GM12878 (cell line): ENCODE measurements around the gene IDH3A. TPM values are rescaled to one million over a fixed set of nuclear protein-coding genes. Genes with fewer than 3 reads are reported as not detected.

Source experiments
- ATAC-seq: fragments of 200-7000 bp; cut with Tn5 transposase; 3 replicates; pipeline ENCODE4 v1.9.1; 2020; ENCODE audit warnings: mild to moderate bottlenecking, moderate library complexity
- BruUV-seq: library from RNA; stranded (reverse); fragments of 400-500 nt; replicated peaks from 2 replicates; lab custom pipeline; 2021; lab: Mats Ljungman, UMichigan
- CTCF ChIA-PET: fragments of 300-600 bp; sonication (Branson Sonifier 250); formaldehyde crosslinking; extraction: SDS; loops from one replicate; lab custom pipeline; 2021; ENCODE audit warnings: inconsistent platforms; lab: Yijun Ruan, JAX
- POLR2A ChIA-PET: fragments of 350-600 bp; formaldehyde crosslinking; extraction: SDS; loops from one replicate; lab custom pipeline; 2021; ENCODE audit warnings: inconsistent platforms; lab: Charles Lee
- RAD21 ChIA-PET: fragments of 300-600 bp; sonication (Branson Sonifier 250); formaldehyde crosslinking; loops from one replicate; lab custom pipeline; 2023; ENCODE audit warnings: antibody characterized with exemption; ENCODE audit not compliant: unreplicated experiment; lab: Charles Lee
- SMC1A ChIA-PET: fragments of 300-600 bp; sonication (Branson Sonifier 250); formaldehyde crosslinking; loops from one replicate; lab custom pipeline; 2023; ENCODE audit not compliant: unreplicated experiment, uncharacterized antibody; lab: Charles Lee
- DNase-seq: peaks from one replicate; pipeline ENCODE4 v3.0.0-alpha.2; 2011; ENCODE audit warnings: low read depth, low spot score
- FAIRE-seq: peaks from 3 replicates; lab custom pipeline; 2011; peaks lifted over from hg19 to GRCh38; lab: Jason Lieb, UNC
- H2AFZ ChIP-seq: 2 replicates; pipeline ENCODE4 v1.6.0; 2011; ENCODE audit warnings: low read depth, low read length, control low read depth; ENCODE audit not compliant: control insufficient read depth
- H3K27ac ChIP-seq: 2 replicates; pipeline ENCODE4 v1.5.1; 2011; ENCODE audit warnings: control low read depth; ENCODE audit not compliant: control insufficient read depth, insufficient read depth
- H3K27me3 ChIP-seq, 2 experiments: replicated peaks in 1 of 2; 2 replicates each; pipeline versions ENCODE4 v1.6.0 to v1.6.1; 2011; ENCODE audit warnings: low read length in 1 of 2; ENCODE audit not compliant: control insufficient read depth in 2 of 2, insufficient read depth in 2 of 2
- H3K36me3 ChIP-seq, 2 experiments: 2 replicates each; pipeline ENCODE4 v1.5.1; 2011; ENCODE audit warnings: low read length in 1 of 2; ENCODE audit not compliant: control insufficient read depth in 2 of 2, insufficient read depth in 2 of 2
- H3K4me1 ChIP-seq: 2 replicates; pipeline ENCODE4 v1.6.1; 2011; ENCODE audit warnings: mild to moderate bottlenecking, low read length, moderate library complexity, mixed read lengths; ENCODE audit not compliant: control insufficient read depth, insufficient read depth
- H3K4me2 ChIP-seq: 2 replicates; pipeline ENCODE4 v1.6.0; 2011; ENCODE audit warnings: control low read depth; ENCODE audit not compliant: control insufficient read depth, insufficient read depth
- H3K4me3 ChIP-seq: fragments of 200-600 bp; sonication (generic); 2 replicates; pipeline ENCODE4 v1.5.1; 2016
- H3K79me2 ChIP-seq: 2 replicates; pipeline ENCODE4 v1.6.0; 2011; ENCODE audit warnings: low read length; ENCODE audit not compliant: control insufficient read depth, insufficient read depth
- H3K9ac ChIP-seq: 2 replicates; pipeline ENCODE4 v1.8.0; 2011; ENCODE audit warnings: low read length, control low read depth, mixed read lengths; ENCODE audit not compliant: control insufficient read depth, insufficient read depth
- H3K9me3 ChIP-seq: replicated peaks from 3 replicates; pipeline ENCODE4 v1.5.1; 2011; ENCODE audit warnings: mild to moderate bottlenecking, low read length; ENCODE audit not compliant: control insufficient read depth, insufficient read depth
- H4K20me1 ChIP-seq: 2 replicates; pipeline ENCODE4 v1.6.0; 2011; ENCODE audit not compliant: control insufficient read depth, insufficient read depth
- PKNOX1 ChIP-seq: fragments of 450-650 bp; IDR thresholded peaks from 2 replicates; pipeline ENCODE4 v1.6.1; 2016; ENCODE audit warnings: mild to moderate bottlenecking
- POLR2AphosphoS5 ChIP-seq: IDR thresholded peaks from 2 replicates; pipeline ENCODE4 v1.6.1; 2011; ENCODE audit warnings: mild to moderate bottlenecking, low read length, inconsistent platforms
- ZBTB33 ChIP-seq: fragments of 450-650 bp; IDR thresholded peaks from 2 replicates; pipeline ENCODE4 v1.6.1; 2017; ENCODE audit warnings: mild to moderate bottlenecking
- WGBS: methylation state at CpG from one replicate; pipeline ENCODE4 v1.1.6; 2016; ENCODE audit warnings: low lambda C conversion rate; ENCODE audit not compliant: insufficient replicate concordance, insufficient coverage; ENCODE audit errors: missing lambda C conversion rate; 5-methylcytosine and 5-hydroxymethylcytosine counted together
- in situ Hi-C: fragments of 300-500 bp; cut with MboI; formaldehyde crosslinking; loops from 9 replicates; pipeline ENCODE4 v1.14.3; 2018; ENCODE audit warnings: mixed read lengths
- intact Hi-C: fragments of 100-400 bp; cut with micrococcal nuclease; formaldehyde crosslinking; loops from one replicate; pipeline ENCODE4 v1.14.2; 2022; ENCODE audit not compliant: unreplicated experiment
- polyA plus RNA-seq, 11 experiments: library from polyadenylated mRNA; depleted of rRNA in 4 of 11; unstranded in 6 of 11; stranded (reverse) in 5 of 11; fragments of >200 nt; fragmentation: Nextera tagmentation in 4 of 11; fragmentation: Illumina TruSeq in 1 of 11; extraction: Ambion mirVana in 4 of 11; extraction: Trizol in 1 of 11; gene quantifications; 1 replicate in 1 of 11; 2 replicates in 10 of 11; pipeline versions ENCODE4 v1.2.1 to v1.2.3, GENCODE V29; 2011 to 2016; ENCODE audit warnings: inconsistent platforms in 2 of 11, missing spikeins in 2 of 11, low read depth in 1 of 11
- total RNA-seq, 4 experiments: library from RNA; depleted of rRNA in 3 of 4; stranded (reverse); fragments of >200 nt in 3 of 4; fragmentation: Illumina TruSeq in 1 of 4; extraction: Trizol in 1 of 4; gene quantifications; 2 replicates each; pipeline versions ENCODE4 v1.2.1 to v1.2.3, GENCODE V29; 2013 to 2021

Gene IDH3A
- total and polyA plus RNA-seq, 10 of the 15 experiments (the other 5 are each of a cell fraction or from before 2014, with no cell fraction given), result 83.9 to 254 (median 195) TPM

GRCh38 chr15:78209646-78210348, 60.6 kb downstream of the IDH3A start (continued):
- TF ChIP-seq ZBTB33, result no peak

- no peak for FAIRE-seq
- TF ChIP-seq PKNOX1 (no peak), POLR2AphosphoS5 (no peak)
- Histone ChIP-seq H3K4me3 (no peak overlapping the region), H3K79me2 (no peaks in the 10 kb centered on the region), H3K36me3 (no peaks in the 10 kb centered on the region), H3K27me3 (no peaks in the 10 kb centered on the region), H3K9me3 (no peaks in the 10 kb centered on the region), H4K20me1 (no peaks in the 10 kb centered on the region), H3K4me2 (no peak overlapping the region), H3K27ac (no peak overlapping the region), H3K9ac (no peak overlapping the region), H2AFZ (peak overlapping the region; percentile 33), H3K4me1 (no peaks in the 10 kb centered on the region)
- 41% methylated on average over 5 of the region's 5 CpGs for WGBS
- SMC1A ChIA-PET, result interaction anchor here (1.0 to 1.3 kb wide), 2 partner anchors 15 to 30 kb away, joined by 3 to 5 read pairs; no protein-coding TSS in a partner anchor
- in situ Hi-C loops, result no loop called here
- RAD21 ChIA-PET, result interaction anchor here (1.5 kb wide), 1 partner anchor 80 kb away, joined by 4 read pairs; the partner anchor contains the start of gene CIB2
- intact Hi-C loops, result no loop called here
- DNase-seq, result no peak
- POLR2A ChIA-PET, result no interaction called here
- ATAC-seq, result peak; percentile 65
- no TSS peak for BruUV-seq
- CTCF ChIA-PET, result interaction anchor here (1.4 to 3.8 kb wide), 3 partner anchors 10 to 79 kb away, joined by 3 to 15 read pairs (median 9); partner anchors contain the start of gene CIB2
Measured at GRCh38 chr15:78210349-78210717, 61.2 kb downstream of the IDH3A start.
